Activated naive CD8-positive, alpha-beta T cell (primary cell): ENCODE data around the gene MRPL27.

Experiments
- H3K27ac Mint-ChIP-seq: one replicate; pipeline ENCODE4 v1.8.0; 2021; ENCODE audit warnings: mixed read lengths
- H3K27me3 Mint-ChIP-seq: one replicate; pipeline ENCODE4 v1.8.0; 2021; ENCODE audit warnings: mixed read lengths
- H3K36me3 Mint-ChIP-seq: one replicate; pipeline ENCODE4 v1.8.0; 2021; ENCODE audit warnings: mixed read lengths
- H3K4me1 Mint-ChIP-seq: one replicate; pipeline ENCODE4 v1.8.0; 2021; ENCODE audit warnings: low read depth, mixed read lengths
- H3K4me3 Mint-ChIP-seq: one replicate; pipeline ENCODE4 v1.8.0; 2021; ENCODE audit warnings: mild to moderate bottlenecking, mixed read lengths
- H3K9me3 Mint-ChIP-seq: one replicate; pipeline ENCODE4 v1.8.0; 2021; ENCODE audit warnings: low read depth, mixed read lengths

Gene MRPL27

DNA sequence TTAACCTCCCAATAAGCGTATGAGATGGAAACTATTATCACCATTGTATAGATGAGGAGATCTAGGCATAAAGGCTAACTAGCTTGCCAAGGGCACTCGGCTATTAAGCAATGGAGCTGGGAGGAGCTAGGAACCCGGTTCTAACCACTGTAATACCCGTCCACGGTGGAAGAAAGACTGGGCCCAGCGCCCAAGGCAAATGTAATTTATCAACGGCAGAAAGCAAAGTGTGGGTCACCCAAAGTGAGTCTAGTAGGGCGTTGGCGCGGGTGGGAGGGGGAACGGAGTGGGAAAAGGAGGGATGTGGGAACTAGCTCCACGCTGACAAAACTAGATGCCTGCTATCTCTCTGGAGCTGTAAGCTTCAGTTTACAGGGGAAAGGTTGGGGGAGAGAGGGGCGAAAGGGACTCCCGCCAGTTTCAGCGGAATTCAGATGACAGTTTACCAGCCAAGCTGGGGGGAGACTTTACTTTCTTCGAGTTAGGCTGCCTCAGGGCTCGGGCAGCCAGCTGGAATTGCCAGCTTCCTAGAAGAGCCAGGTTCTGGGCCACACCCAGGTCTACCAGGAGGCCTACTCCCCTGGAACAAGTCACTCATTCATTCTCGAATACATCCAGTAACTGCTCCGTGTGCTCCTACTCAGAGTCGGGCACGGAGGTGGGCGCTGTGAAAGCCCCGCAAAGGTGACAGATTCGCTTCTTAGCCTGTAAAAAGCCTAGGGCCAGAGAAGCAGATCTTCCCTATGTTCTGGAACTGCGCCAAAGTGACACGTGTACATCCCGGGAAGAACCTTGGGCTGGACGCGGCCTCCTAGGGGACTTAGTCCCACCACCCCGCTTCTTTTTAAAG lies 23.5 kb upstream of the MRPL27 start:
- Mint-ChIP-seq H3K27me3 (no peaks in the 10 kb centered on the region), H3K4me1 (peaks cover 31% of the 10 kb centered on the region), H3K9me3 (no peaks in the 10 kb centered on the region), H3K4me3 (peak overlapping the region; percentile 99), H3K27ac (peak overlapping the region; percentile 95), H3K36me3 (peaks cover 6% of the 10 kb centered on the region)

DNA sequence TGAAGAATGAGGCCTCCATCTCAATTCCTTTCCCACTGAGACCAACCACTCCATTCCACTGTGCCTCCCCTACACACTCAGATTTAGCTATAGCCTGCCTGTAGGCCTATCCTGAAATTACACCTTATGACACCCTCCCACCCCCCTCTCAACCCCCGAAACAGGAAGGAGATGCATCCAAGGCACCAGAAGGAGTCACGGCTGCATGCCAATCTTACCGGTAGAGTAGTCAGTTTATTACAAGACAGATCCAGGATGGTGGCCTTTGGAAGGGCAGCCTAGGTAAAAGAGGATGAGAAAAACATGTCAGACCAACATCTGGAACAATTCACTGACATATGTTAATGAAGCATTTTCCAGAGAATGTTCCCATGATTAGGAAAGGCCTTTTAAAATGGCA lies 21.7 kb upstream of the MRPL27 start:
- no peaks in the 10 kb centered on the region for H3K27me3 Mint-ChIP-seq
- H3K36me3 Mint-ChIP-seq: peaks cover 6% of the 10 kb centered on the region
- H3K9me3 Mint-ChIP-seq: no peaks in the 10 kb centered on the region
- peaks cover 31% of the 10 kb centered on the region for H3K4me1 Mint-ChIP-seq
- H3K27ac Mint-ChIP-seq: no peak overlapping the region
- H3K4me3 Mint-ChIP-seq: peak overlapping the region; percentile 99

DNA sequence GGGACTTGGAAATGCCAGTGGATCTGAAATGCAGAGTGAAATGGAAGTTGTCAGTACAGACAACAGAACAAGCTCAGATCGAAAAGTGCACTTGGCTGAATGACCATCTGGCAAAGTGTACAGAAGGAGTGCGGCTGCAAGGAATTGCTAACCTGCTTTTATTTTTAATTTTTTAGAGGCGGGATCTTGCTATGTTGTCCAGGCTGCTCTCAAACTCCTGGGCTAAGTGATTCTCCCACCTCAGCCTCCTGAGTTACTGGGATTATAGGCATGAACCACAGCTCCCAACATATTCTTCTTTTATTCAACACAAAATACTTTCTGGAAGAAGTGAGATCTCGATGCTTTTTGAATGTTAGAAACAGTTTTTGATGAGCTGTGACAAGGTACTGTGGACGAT lies 20.7 kb upstream of the MRPL27 start:
- no peaks in the 10 kb centered on the region for H3K27me3 Mint-ChIP-seq
- H3K27ac Mint-ChIP-seq: no peak overlapping the region
- peaks cover 7% of the 10 kb centered on the region for H3K36me3 Mint-ChIP-seq
- peak overlapping the region; percentile 0 for H3K4me3 Mint-ChIP-seq
- no peaks in the 10 kb centered on the region for H3K9me3 Mint-ChIP-seq
- peaks cover 31% of the 10 kb centered on the region for H3K4me1 Mint-ChIP-seq

DNA sequence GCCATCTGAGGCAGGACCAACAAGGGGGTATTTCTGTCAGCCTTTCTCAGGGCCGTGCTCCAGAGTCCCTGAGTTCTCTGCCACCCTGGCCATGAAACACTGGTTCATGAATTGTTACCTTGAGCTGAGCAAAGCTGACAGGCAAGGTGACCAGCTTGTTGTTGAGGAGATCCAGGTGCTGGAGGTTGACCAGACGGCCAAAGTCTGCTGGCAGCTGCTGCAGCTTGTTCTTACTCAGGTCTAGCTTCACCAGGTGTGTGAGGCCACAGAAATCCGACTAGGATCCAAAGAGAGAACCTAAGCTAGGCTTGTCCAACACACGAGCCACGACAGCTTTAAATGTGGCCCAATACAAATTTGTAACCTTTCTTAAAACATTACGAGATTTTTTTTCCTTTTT lies 19.6 kb upstream of the MRPL27 start:
- Mint-ChIP-seq H3K27me3 (no peaks in the 10 kb centered on the region), H3K27ac (no peak overlapping the region), H3K4me1 (peaks cover 29% of the 10 kb centered on the region), H3K4me3 (no peak overlapping the region), H3K9me3 (no peaks in the 10 kb centered on the region), H3K36me3 (peaks cover 8% of the 10 kb centered on the region)

DNA sequence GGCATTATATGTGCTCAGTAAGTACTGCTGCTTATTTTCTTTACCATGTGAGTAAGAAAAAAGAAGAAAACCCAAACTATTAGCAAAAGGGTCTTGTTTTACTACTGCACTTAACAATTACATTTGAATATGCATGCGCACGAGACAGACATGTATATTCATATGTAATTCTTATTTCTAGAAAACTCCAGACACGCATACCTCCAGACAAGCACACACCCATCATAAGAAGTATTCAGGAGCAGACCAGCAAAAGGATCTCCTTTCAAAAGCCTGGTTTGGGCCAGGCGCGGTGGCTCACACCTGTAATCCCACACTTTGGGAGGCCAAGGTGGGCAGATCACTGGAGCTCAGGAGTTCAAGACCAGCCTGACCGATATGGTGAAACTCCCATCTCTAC lies 16.6 kb upstream of the MRPL27 start:
- Mint-ChIP-seq H3K27me3 (no peaks in the 10 kb centered on the region), H3K4me1 (peaks cover 10% of the 10 kb centered on the region), H3K36me3 (peaks cover 8% of the 10 kb centered on the region), H3K4me3 (no peak overlapping the region), H3K9me3 (no peaks in the 10 kb centered on the region), H3K27ac (no peak overlapping the region)

DNA sequence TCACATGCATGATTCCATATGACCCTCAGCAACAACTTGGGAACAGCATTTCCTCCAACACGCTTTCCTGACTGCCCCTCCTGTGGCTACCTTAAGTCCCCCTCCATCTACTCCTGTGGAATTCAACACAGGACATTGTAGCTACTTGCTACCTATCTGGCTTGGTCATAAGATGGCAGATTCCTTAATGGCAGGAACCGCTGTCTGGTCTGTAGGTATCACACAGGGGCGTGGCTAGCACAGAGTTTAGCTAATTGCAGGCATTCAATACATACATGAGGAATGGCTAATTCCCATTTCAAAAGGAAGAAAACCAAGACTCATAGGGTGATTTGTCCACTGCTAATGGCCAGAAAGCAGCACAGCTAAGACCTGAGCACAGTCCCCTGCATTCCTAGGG lies 15.7 kb upstream of the MRPL27 start:
- Mint-ChIP-seq H3K36me3 (peaks cover 8% of the 10 kb centered on the region), H3K4me1 (peaks cover 4% of the 10 kb centered on the region), H3K27ac (no peak overlapping the region), H3K27me3 (no peaks in the 10 kb centered on the region), H3K4me3 (no peak overlapping the region), H3K9me3 (no peaks in the 10 kb centered on the region)

DNA sequence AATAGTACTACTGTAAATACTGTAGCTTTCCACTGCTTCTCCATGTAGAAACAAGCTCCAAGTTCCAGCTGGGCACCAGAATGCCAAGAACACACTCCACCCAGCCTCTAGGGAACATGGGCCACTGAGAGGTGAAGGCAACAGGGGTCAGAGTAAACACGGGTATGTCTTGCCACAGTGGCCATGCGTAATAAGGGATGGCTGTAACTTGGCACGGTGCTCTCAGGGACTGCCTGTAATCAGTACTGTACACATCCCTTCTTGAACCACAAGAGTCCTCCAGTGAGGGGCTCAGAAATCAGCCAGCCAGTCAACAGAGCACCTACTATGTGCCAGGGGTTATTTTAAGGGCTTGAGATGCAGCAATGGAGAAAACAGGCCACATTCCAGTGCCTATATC lies 13.5 kb upstream of the MRPL27 start:
- H3K27ac Mint-ChIP-seq: no peak overlapping the region
- peaks cover 8% of the 10 kb centered on the region for H3K36me3 Mint-ChIP-seq

DNA sequence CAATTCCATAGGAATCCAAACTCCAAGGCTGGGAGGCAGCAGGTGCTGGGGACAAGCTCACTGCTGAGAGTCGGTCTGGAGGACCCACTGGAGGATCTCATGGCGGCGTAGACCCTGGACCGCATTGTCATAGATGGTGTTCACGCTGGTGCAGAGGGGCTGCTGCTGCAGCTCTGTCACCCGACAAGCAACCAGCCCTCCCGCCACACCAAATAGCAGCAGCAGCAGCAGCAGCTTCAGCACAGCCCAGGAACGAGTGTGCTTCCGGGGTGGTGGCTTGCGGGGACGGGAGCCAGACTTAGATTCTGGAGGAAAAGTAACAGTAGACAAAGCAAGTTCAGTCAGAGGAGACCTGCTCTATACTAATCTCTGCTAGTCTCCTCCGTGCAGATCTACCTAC lies 9.9 kb upstream of the MRPL27 start:
- no peaks in the 10 kb centered on the region for H3K27me3 Mint-ChIP-seq
- H3K9me3 Mint-ChIP-seq: no peaks in the 10 kb centered on the region
- peaks cover 11% of the 10 kb centered on the region for H3K36me3 Mint-ChIP-seq
- H3K4me3 Mint-ChIP-seq: no peak overlapping the region
- H3K4me1 Mint-ChIP-seq: no peaks in the 10 kb centered on the region
- H3K27ac Mint-ChIP-seq: no peak overlapping the region

More for the DNA sequence above, 13.5 kb upstream of the MRPL27 start:
- H3K27me3 Mint-ChIP-seq: no peaks in the 10 kb centered on the region
- H3K9me3 Mint-ChIP-seq: no peaks in the 10 kb centered on the region
- H3K4me1 Mint-ChIP-seq: no peaks in the 10 kb centered on the region
- H3K4me3 Mint-ChIP-seq: no peak overlapping the region

DNA sequence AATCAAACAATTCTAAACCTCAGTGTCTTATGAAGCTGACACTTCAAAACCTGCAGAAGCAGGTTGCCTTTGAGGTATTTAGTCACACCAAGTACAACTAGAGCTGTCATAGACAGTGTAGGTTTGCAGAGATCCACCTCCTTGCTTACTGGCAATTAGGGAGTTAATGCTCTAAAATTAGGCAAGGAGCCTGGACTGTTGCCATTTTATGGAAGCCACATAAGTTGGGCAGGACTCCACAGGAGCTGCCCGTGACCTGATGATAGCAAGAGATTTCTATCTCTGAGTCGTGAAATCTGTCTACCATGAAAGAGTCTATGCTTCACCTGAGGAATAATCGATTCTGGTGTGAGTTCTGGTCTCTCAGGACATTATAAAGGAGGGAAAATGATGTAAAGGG lies 8.9 kb upstream of the MRPL27 start:
- no peaks in the 10 kb centered on the region for H3K27me3 Mint-ChIP-seq
- no peaks in the 10 kb centered on the region for H3K9me3 Mint-ChIP-seq
- H3K4me1 Mint-ChIP-seq: no peaks in the 10 kb centered on the region
- no peak overlapping the region for H3K27ac Mint-ChIP-seq
- peaks cover 8% of the 10 kb centered on the region for H3K36me3 Mint-ChIP-seq
- no peak overlapping the region for H3K4me3 Mint-ChIP-seq

DNA sequence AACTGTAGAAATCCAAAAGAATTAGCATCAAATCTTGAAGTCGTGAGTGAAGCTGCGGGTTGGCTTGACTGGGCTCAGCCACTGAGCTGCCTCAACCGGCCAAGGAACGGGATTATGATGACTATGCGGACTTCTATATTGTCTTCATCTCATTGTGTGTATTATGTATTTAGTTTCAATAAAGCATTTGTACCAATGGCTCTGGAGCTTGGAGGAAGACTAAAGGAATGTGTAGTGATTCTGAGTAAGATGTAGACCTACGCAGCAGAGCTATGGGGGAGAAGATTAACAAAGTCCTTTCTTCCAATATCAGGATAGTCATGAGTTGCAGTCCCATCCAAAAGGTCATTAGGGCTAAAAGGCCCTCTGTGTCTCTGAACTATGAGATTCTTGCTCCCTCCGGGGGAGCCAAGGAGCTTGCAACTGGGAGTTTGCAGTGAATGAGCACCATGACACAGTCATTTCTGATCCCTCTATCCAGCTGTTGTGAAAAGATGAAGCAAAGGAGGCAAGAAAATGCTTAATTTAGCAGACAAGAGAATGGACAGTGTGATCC lies 8.4 kb upstream of the MRPL27 start:
- Mint-ChIP-seq H3K4me1 (no peaks in the 10 kb centered on the region), H3K4me3 (no peak overlapping the region), H3K9me3 (no peaks in the 10 kb centered on the region), H3K27ac (no peak overlapping the region), H3K27me3 (no peaks in the 10 kb centered on the region), H3K36me3 (peaks cover 5% of the 10 kb centered on the region)

DNA sequence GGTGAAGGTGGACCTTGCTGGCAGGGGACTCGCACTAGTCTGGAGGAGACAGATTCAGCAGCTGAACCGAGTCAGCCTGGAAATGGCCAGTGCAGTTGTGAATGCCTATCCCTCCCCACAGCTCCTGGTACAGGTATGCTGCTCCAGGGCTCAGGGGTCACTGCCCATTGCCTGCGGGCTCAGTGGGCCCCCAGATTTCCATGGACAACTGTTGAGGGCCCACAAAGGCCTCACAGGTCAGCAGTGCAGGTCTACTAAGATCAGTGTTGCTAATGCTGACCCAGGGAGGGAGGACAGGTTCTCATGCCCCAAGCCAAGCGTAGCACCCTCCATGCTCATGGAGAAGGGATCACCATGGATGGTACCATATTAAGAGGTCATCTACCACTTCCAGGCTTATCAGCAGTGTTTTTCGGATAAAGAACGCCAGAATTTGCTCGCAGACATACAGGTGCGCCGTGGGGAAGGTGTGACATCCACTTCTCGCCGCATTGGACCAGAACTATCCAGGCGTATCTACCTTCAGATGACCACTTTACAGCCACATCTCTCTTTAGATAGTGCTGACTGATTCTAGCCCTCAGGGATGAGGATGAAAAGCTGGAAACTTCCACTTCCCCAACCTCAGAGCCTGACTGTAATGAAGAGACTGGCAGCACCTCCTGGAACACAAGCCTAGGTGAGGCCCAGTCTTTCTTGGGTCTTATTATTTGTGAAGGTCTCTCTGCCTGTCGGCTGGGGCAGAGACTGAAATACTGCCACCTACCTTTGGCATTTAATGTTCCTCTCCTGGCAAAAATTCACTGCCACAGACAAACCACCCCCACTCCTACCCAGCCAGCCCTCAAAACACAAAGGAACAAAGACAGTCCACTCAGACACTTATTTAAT lies 7.6 kb upstream of the MRPL27 start:
- no peak overlapping the region for H3K4me3 Mint-ChIP-seq
- no peak overlapping the region for H3K27ac Mint-ChIP-seq
- peaks cover 5% of the 10 kb centered on the region for H3K36me3 Mint-ChIP-seq
- H3K4me1 Mint-ChIP-seq: no peaks in the 10 kb centered on the region
- no peaks in the 10 kb centered on the region for H3K27me3 Mint-ChIP-seq
- no peaks in the 10 kb centered on the region for H3K9me3 Mint-ChIP-seq

DNA sequence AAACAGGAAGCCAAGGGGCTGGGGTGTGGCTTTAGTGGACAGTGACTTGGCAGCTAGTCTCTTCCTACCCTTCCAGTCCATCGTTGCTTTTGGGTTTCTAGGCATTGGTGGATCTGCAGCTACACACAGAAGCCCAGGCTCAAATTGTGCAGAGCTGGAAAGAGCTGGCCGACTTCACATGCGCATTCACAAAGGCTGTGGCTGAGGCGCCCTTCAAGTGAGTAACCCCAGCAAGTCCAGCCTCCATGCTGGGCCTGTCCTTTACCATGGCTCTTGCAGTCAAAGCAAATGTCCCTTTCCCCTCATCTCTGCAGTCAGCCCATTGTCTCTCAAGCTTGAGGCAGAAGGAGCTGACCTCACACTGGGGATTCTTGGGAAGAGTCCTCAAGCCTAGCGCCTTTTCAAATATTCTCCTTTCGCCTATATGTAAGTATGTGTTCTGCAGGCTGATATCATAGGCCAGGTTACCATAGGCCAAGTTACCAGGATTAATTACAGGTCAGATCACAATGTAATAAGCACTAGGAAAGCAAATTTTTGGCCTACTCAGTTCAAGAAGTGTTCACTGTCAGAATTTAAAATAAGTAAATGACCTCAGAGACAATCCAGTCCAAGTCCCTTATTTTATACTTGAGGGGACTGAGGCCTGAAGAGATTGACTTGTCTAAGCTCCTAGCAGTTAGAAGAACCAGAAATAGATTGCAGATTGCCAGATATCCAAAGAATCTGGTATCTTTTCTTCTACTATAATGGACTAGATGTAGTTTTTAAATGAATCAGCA lies 6.6 kb upstream of the MRPL27 start:
- H3K4me1 Mint-ChIP-seq: no peaks in the 10 kb centered on the region
- H3K36me3 Mint-ChIP-seq: peaks cover 5% of the 10 kb centered on the region
- H3K27ac Mint-ChIP-seq: no peak overlapping the region
- no peak overlapping the region for H3K4me3 Mint-ChIP-seq
- H3K9me3 Mint-ChIP-seq: no peaks in the 10 kb centered on the region
- no peaks in the 10 kb centered on the region for H3K27me3 Mint-ChIP-seq

DNA sequence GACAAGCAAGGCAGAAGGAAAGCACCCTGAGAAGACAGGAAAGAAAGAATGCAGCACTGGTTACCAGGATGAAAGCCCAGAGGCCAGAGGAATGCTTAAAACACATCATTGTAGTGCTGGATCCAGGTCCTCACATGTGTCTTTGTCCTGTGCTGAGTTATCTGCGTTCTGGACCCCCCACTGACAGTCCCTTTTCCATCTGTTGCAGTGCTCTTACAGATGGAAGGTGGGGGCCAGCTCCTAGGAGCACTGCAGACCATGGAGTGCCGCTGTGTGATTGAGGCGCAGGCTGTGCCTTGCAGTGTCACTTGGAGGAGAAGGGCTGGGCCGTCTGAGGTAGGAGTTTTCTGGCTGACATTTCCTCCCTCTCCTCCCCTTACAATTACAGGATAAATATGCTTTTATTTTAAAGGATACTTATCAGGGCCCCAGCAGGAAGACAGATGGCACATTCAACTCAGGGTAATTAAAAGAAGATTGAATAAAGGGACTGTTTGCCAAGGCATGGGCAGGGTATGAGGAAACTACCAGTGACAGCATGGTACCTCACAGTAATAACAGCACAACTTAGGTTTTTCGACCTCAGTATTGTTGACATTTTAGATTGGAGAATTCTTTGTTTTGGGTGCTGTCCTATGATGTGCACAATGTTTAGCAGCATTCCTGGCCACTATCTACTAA lies 3.0 kb upstream of the MRPL27 start:
- peaks cover 11% of the 10 kb centered on the region for H3K36me3 Mint-ChIP-seq
- no peaks in the 10 kb centered on the region for H3K9me3 Mint-ChIP-seq
- H3K4me3 Mint-ChIP-seq: no peak overlapping the region
- H3K27ac Mint-ChIP-seq: no peak overlapping the region
- peaks cover 23% of the 10 kb centered on the region for H3K4me1 Mint-ChIP-seq
- H3K27me3 Mint-ChIP-seq: no peaks in the 10 kb centered on the region

DNA sequence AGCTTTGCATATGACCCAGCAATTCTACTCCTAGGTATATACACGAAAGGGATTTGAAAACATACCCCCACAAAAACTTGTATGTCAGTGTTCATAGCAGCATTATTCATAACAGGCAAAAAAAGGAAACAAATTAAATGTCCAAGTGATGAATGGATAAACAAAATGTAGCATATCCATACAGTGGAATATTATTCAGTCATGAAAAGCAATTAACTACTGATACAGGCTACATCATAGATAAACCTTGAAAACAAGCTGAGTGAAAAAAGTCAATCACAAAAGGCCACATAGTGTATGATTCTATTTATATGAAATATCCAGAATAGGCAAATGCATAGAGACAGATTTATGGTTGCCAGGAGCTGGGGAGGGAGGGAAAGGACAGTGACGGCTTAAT lies 721 bp upstream of the MRPL27 start:
- Mint-ChIP-seq H3K9me3 (no peaks in the 10 kb centered on the region), H3K4me3 (peak overlapping the region; percentile 97), H3K27ac (peak overlapping the region; percentile 100), H3K36me3 (peaks cover 11% of the 10 kb centered on the region), H3K4me1 (peaks cover 27% of the 10 kb centered on the region), H3K27me3 (no peaks in the 10 kb centered on the region)
